ENCODE data around the gene ASS1.
"Not testable (repeated sequence)": the region's sequence is repeated elsewhere in the genome, so short reads cannot be mapped to it uniquely, and the experiment has no call there.

Gene ASS1

DNA sequence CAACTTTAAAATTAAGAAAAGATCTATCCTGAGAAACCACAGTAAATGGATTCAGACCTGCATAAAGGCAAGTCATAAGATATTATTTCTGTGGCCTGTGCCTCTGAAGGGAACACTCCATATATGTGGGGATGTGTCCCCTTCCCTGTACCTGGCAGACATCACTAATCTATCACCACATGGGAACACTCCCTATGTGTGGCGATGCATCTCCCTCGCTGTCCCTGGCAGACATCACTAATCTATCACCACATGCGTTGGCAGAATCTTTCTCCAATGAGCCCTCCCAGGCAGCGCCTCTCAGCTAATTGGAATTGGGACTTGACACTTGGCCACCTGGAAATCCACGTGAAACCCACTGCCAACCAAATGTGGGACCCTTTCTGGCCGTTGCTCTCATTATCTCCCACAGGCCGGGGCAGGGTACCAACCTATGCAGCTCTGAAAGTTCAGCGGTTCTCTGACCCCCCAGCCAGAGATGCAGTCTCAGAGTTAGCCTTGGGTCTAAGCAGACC lies 25.2 kb upstream of the ASS1 start:
- no peak for DNase-seq

DNA sequence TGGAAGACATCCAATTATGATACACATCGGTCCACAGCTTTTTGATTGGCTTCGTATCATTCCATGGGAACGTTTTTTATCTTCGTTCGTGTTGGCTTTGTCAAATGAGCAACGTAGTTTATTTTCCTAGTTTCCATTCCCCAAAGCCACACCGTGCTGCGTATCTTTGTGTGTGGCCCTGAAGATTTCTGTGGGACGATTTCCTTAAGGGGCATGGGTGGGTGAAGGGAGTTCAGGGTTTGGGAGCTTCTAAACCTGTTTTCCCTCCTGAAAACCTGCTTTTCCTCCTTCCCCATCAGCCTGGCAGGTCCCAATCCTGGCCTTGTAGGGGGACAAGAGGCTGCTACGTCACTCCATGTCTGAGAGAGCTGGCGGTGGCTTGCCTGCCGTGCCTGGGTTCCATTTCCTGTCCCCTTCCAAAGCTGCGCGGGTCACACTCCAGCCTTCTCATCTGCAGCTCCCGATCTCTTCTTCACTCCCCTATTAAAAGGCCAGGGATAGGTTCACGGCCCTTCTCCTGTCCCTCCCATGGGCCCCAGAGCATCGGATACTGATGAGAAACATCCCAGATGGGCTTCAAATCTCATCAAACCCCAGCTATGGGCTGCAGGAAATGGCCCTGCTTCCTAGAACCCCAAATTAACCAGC lies 23.5 kb upstream of the ASS1 start:
- DNase-seq, result no peak

DNA sequence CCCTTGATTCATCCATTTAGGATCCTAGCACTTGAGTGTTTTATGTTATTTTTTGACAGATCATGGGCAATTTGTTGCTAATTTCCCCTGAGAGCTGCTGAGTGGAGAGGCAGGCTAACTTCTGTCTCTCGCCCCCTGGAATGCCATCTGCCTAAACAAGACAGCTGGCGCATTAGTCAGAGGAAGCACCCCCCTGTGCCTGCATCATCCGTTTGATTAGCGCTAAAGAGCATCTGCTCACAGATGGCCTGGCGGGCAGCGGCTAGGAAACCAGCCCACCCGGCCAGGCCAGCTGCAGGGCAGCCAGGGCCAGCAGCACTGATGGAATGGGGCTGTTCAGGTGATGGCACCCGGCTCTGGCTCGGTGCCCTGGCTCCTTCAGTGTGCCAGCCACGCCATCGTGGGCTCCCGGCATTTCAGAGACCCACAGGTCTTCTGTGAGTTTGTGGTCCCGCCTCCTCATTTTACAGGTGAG lies 22.9 kb upstream of the ASS1 start:
- DNase-seq, result no peak

DNA sequence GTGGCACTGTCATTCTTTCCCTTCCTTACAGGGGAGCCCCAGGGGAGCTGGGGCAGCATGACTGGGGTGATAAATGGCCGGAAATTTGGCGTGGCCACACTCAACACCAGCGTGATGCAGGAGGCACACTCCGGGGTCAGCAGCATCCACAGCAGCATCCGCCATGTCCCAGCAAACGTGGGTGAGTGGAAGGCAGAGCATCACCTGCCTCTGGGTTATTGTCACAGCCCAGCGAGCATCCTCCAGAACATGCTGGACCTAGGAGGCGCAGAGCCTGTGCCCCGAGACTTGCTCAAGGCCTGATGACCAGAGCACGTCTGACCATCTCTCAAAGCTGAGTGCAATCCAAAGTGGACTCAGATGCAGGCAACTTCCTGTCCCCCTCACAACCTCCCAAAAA lies 22.2 kb upstream of the ASS1 start:
- no peak for DNase-seq

DNA sequence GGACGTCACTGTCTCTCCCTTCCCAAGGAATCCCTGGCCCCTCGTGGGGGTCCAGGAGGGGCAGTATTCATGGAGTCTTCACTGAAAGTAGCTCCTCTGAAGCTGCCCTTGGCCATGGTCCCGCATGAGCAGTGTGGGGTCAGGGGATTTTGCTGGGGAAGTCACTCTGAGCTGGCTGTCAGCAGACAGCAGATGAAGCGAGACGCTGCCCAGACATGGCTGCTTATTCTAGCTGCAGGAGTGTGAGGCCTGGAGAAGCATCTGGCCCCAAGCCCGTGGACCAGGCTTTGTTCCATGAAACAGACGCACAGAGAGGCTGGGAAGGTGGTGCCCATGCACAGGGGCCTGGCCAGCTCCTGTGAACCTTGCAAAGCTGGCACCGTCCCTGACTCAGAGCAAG lies 21.5 kb upstream of the ASS1 start:
- no peak for DNase-seq

DNA sequence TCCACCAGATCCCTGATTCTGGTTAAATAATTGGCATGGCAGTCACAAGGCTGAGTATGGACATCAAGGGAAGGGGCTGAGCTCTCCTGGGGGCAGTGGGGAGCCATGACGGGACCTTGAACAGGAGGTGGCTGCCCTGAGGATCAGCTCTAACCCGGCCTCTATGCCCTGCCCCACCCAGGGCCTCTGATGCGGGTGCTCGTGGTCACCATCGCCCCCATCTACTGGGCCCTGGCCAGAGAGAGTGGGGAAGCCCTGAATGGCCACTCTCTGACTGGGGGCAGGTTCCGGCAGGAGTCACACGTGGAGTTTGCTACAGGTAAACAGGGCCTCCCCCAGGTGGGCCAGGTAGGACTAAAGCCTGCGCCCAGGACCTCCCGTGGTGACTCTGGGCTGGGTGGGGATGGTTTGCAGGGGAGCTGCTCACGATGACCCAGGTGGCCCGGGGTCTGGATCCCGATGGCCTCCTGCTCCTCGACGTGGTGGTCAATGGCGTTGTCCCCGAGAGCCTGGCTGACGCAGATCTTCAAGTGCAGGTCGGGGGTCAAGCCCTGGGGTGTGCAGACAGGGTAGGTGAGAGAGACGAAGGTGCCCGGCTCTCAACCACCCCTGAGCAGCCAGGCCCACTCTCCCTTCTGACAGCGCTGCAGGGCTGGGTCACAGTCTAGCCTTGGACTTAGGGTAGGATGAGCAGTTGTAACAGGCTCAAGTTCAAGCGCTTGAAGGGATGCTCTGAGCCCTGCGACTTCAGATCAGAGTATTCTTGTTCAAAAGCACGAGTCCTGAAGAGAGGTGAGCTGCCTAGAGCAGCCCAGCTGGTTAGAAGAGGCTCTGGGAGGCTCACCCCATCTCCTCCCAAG lies 19.9 kb upstream of the ASS1 start:
- DNase-seq, result no peak

DNA sequence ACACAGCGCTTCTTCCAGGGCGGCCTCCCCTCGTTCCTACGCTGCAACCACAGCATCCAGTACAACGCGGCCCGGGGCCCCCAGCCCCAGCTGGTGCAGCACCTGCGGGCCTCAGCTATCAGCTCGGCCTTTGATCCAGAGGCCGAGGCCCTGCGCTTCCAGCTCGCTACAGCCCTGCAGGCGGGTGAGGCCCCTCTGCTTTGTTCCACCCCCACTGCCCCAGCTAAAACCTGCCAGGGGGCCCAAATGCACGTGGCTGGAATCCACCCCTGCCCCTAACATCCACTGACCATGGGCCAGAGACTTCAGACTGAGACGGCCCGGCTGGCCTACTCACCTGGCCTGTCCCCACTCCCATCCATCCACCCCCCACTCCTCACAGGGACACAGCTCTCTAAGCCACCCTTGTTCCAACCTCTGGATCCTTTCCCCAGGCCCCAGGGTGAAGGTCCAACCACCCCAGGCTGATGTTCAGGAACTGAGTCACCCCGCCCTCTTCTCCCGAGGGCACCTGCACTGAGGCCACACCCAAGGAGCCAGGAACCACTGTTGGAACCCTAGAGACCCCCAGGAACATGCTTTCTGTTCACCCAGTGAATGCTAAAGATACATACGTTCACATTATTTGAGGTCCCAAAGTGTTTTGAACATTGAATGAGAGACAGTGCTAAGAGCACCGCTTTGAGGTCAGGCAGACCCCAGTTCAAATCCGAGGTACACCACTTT lies 18.9 kb upstream of the ASS1 start:
- no peak for DNase-seq

DNA sequence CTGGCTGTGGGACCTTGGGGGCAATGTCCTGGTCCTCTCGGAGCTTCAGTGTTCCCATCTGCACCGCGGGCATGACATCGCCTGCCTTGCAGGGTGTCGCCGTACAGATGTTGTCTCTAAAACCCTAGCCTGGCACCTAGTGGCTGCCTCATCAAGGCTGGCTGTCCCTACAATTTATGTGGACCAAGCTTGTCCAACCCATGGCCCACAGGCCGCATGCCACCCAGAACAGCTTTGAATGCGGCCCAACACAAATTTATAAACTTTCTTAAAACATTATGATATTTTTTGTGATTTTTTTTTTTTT lies 18.3 kb upstream of the ASS1 start:
- DNase-seq, result no peak

DNA sequence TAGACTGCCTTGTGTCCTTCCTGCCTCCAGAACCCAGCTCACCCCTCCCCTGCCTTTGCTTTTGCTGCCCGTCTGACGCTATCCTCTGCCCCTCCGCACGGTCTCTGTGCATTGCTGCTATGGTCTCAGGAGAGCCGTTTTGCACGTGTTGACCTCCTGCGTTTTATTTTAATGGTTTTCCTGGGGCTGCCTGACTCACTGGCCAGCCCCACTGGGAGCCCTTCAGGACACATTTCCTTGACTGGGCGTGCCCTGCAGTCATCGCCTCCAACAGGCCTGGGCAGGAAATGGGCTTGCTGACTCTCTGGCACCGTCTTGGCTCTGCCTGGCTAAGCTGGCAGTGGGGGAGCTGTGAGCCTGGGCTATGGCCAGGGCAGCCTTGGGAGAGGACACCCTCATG lies 17.9 kb upstream of the ASS1 start:
- DNase-seq, result no peak

DNA sequence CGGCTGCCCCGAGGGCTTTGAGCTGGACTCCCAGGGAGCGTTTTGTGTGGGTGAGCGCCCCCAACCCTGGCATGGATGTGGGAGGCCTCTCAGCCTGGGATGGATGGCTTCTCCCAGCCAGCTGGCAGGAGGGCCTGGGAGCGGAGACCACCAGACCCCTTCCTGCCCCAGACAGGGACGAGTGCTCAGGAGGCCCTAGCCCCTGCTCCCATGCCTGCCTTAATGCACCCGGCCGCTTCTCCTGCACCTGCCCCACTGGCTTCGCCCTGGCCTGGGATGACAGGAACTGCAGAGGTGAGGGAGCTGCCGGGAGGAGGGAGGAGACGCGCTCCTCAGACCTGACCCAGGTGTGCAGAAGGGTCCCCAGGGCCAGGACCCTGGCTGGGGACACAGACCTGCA lies 17.4 kb upstream of the ASS1 start:
- DNase-seq, result no peak

DNA sequence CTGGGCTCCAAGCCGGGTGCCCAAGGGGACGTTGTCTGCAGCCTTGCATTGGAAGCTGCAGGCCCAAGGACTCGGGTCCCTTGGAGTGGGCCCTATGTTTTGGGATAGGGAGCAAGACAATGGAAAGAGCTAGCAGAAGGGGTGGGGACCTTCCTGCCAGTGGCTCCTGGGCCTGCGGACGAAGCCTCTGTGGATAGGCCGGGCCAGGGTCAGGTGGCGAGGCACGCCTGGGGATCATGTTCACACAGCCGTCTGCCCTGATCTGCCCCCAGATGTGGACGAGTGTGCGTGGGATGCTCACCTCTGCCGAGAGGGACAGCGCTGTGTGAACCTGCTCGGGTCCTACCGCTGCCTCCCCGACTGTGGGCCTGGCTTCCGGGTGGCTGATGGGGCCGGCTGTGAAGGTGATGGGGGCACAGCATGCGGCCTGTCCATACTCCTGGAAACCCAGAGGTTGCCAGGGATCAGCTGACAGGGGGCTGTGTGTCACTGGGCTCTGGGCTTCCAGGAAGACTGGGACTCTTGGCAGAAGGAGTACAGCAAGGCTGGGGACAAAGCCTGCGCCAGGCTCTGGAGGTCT lies 16.6 kb upstream of the ASS1 start:
- no peak for DNase-seq

DNA sequence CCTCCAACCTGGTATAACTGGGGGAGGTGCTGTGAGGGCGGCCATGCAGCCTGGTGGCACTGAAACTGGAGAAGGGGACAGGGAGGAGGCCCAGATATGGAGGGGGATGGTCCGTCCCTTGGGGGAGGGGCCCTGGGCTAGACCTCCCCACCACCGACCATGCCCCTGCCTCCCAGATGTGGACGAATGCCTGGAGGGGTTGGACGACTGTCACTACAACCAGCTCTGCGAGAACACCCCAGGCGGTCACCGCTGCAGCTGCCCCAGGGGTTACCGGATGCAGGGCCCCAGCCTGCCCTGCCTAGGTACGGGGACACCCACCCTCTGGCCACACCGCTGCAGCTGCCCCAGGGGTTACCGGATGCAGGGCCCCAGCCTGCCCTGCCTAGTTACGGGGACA lies 15.4 kb upstream of the ASS1 start:
- no peak for DNase-seq

DNA sequence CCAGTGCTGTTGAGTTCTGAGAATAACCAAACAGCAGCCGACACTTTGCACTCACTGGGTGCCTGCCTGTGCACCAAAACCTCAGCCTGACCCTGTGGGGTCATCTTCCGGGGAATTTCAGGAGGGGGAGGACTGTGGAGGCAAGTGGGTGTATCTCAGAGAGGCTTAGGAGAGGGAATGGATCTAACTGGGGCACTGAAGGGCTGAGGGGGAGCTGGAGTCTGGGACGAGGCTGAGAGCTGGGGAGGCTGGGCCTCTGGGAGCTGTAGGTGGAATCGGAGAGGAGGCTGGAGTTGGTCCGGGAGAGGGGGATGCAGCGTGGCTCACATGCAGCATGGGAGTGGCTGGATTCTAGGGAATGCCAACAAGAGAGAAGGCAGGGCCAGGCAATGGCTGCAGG lies 14.9 kb upstream of the ASS1 start:
- DNase-seq, result no peak

DNA sequence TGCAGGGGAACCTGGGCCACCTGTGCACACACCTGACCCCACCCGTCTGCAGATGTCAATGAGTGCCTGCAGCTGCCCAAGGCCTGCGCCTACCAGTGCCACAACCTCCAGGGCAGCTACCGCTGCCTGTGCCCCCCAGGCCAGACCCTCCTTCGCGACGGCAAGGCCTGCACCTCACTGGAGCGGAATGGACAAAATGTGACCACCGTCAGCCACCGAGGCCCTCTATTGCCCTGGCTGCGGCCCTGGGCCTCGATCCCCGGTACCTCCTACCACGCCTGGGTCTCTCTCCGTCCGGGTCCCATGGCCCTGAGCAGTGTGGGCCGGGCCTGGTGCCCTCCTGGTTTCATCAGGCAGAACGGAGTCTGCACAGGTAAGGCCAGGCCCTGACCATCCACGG lies 14.5 kb upstream of the ASS1 start:
- DNase-seq, result no peak

DNA sequence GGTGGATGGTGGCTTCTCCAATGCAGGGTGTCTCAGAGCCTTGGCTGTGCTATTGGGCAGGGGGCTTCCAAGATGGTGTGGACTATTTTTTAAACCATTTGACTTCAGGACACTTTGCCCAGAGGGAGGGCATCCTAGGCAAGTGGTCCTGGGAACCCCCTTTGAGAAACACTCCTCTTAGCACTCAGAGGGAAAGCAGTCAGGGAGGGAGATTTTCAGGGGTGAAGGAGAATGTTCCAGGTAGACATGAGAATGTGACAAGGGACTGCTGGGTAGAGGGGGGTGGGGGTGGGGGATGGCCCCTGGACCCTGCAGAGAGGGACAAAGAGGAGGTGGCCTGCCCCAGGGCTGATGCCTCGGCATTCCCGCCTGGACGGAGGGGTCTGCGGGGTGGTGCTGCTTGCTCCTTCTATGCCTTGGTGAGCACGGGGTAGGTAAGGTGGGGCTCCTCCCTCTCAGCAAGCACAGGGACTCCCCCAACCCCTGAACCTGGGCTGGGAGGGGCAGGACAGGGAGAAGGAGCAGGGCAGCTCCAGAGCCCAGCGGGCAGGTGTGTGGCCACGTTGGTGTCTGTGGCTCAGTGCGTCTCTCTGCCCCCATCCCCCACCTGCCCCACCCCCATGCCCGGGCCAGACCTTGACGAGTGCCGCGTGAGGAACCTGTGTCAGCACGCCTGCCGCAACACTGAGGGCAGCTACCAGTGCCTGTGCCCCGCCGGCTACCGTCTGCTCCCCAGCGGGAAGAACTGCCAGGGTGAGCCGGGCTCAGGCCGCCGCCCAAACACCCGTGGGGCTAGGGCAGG lies 13.8 kb upstream of the ASS1 start:
- DNase-seq, result no peak

DNA sequence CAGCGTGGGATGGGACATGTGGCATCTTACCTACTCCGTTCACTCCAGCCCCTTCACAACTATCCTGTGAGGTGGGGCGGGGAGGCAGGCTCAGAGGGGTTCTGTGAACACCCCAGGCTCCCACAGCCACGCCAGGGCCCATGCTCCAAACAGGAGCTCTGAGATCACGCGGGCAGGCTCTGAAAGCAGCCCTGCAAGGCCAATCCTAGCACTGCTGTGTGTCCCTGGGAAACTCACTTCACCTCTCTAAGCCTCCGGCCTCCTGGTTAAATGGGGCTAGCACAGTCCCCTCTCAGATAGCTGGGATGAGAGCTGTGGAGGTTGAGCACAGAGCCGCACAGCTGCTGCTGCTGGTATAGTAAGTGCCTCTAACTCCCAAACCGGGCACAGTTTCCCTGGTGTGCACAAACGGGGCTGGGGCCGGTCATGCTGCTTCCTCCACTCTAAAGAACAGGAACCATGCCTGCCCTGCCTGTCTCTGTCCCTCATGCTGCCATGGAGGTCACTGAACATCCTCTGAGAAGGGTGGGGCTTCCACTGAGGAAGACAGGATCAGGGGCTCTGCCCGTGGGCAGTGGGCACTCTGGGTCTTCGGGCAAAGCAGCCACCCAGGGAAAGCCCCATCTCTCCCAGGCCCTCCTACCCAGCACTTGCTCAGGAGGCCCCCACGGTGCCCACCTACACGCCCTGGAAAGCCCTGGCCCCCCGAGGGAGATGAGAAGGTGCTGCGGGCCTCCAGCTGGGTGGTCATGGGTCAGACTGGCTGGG lies 13.0 kb upstream of the ASS1 start:
- DNase-seq, result no peak

DNA sequence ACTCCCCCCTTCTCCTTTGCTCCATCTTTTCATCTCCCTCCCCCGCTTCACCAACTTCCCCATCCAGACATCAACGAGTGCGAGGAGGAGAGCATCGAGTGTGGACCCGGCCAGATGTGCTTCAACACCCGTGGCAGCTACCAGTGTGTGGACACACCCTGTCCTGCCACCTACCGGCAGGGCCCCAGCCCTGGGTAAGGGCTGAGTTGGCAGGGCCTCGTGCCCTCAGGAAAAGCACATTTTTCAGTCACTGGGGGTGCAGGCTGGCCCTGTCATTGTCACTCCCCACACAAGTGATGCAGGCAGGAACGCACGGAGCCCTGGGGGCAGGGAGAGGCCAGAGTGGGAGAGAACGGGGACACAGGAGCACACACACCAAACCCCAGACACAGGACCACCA lies 12.4 kb upstream of the ASS1 start:
- DNase-seq, result no peak

DNA sequence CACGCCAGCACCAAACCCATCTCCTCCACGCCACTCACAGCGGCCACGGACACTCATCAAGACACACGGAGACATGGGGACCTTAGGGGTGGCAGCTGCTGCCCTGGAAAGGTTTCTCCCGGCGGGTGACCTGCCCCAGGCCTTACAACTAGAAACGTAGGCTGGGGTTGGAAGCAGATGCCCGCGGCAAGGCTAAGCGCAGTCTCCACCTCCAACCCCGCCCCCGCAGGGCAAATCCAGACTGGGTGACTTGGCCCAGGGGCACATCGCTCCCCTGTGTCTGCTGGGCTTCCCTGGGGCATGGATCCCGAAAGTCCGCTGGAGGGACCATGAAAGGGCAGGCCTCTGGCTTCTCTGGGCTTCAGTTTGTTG lies 12.0 kb upstream of the ASS1 start:
- no peak for DNase-seq

DNA sequence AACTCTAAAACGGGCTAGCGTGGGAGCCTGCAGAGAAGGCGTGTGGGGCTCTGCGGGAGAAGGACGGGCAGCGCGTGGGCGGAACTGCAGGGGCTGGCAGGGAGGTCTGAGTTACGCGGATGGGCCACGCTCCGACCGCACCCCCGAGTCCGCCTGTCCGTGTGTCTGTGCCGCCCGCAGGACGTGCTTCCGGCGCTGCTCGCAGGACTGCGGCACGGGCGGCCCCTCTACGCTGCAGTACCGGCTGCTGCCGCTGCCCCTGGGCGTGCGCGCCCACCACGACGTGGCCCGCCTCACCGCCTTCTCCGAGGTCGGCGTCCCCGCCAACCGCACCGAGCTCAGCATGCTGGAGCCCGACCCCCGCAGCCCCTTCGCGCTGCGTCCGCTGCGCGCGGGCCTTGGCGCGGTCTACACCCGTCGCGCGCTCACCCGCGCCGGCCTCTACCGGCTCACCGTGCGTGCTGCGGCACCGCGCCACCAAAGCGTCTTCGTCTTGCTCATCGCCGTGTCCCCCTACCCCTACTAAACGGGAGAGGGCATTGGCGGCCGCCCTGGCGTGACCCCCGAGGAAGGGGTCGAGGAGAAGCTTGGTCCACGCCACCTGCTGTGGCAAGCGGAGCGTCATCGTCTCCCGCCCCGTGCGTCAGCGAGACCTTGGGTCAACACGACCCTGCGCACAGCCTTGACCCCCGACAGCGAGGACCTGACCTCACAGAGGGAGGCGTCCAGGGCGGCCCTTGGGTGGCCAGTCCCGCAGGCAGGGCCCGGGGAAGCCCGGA lies 11.4 kb upstream of the ASS1 start:
- DNase-seq, result peak in 1 of 2 donors; percentile 12

DNA sequence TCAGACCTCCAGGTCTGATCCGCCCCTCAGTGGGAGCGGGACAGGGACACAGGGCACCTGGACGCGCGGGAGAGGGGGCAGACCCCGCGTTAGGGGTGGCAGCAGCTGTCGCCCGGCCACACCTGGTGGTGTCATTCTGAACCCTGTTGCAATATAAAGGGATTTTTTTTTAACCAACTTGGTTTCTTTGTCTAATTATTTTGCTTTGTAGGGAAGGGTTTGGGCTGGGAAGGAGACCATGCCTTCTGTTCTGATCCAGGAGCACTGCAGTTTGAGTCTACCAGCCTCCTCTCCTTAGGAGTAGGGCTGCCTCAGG lies 10.9 kb upstream of the ASS1 start:
- DNase-seq, result no peak

DNA sequence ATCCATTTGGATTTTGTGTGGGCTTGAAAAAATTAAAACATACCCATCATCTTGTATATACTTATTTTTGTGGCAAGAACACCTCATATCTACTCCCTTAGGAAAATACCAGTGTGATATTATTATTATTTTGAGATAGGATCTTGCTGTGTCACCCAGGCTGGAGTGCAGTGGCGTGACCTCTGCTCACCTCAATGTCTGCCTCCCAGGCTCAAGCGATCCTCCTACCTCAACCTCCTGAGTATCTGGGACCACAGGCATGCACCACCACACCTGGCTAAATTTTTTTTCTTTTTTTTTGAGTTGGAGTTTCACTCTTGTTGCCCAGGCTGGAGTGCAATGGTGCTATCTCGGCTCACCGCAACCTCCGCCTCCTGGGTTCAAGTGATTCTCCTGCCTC lies 10.1 kb upstream of the ASS1 start:
- not testable (repeated sequence) for DNase-seq

Data from CD4-positive, alpha-beta T cell treated with Interleukin-4 for 1 hour (primary cell).